ENCODE results near the gene BCKDK. TPM values are rescaled to one million over a fixed set of nuclear protein-coding genes. Genes with fewer than 3 reads are reported as not detected.

The BCKDK gene
- total and polyA plus RNA-seq, 2 of the 13 experiments (the other 11 are each of a cell fraction or from before 2014, with no cell fraction given), result 24.9 to 42.6 TPM

DNA sequence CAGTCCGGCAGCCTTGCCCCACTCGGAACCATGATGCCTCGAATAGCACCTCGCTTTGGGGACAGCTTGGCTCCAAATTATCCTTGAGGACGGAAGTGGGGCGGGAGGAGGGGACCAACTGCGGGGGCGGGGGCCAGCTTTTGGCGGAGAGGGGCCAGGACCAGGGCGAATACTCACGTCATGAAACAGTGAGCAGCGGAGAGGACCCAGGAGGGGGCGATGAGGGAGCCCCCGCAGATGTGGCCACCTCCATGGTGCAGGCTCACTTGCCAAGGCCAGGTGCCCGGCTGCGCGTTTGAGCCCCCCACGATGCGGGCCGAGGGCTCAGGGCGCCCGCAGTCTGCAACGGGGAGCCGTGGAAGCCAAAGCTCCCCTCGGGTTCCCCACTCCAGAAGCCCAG lies 40.7 kb downstream of the BCKDK start (continued):
- TF ChIP-seq, protein P1, sequence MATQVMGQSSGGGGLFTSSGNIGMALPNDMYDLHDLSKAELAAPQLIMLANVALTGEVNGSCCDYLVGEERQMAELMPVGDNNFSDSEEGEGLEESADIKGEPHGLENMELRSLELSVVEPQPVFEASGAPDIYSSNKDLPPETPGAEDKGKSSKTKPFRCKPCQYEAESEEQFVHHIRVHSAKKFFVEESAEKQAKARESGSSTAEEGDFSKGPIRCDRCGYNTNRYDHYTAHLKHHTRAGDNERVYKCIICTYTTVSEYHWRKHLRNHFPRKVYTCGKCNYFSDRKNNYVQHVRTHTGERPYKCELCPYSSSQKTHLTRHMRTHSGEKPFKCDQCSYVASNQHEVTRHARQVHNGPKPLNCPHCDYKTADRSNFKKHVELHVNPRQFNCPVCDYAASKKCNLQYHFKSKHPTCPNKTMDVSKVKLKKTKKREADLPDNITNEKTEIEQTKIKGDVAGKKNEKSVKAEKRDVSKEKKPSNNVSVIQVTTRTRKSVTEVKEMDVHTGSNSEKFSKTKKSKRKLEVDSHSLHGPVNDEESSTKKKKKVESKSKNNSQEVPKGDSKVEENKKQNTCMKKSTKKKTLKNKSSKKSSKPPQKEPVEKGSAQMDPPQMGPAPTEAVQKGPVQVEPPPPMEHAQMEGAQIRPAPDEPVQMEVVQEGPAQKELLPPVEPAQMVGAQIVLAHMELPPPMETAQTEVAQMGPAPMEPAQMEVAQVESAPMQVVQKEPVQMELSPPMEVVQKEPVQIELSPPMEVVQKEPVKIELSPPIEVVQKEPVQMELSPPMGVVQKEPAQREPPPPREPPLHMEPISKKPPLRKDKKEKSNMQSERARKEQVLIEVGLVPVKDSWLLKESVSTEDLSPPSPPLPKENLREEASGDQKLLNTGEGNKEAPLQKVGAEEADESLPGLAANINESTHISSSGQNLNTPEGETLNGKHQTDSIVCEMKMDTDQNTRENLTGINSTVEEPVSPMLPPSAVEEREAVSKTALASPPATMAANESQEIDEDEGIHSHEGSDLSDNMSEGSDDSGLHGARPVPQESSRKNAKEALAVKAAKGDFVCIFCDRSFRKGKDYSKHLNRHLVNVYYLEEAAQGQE (IDR thresholded peaks at IDR 0.05; ENCODE audit: borderline replicate concordance in 1 of 2, low read depth in 1 of 2, low read length in 2 of 2), result no peak
- TF ChIP-seq GZF1 (CRISPR knock-in tag; IDR thresholded peaks at IDR 0.05), result no peak
- TF ChIP-seq ZNF503 (CRISPR knock-in tag; IDR thresholded peaks at IDR 0.05), result no peak
- TF ChIP-seq ZNF281 (CRISPR knock-in tag; IDR thresholded peaks at IDR 0.05; ENCODE audit: borderline replicate concordance), result no peak
- TF ChIP-seq PHF5A (CRISPR knock-in tag; IDR thresholded peaks at IDR 0.05; ENCODE audit: low read depth, unreplicated experiment), result no peak
- no peak for TF ChIP-seq CTCF (CRISPR knock-in tag; IDR thresholded peaks at IDR 0.05)
- no peak for TF ChIP-seq MTF2 (CRISPR knock-in tag; IDR thresholded peaks at IDR 0.05; ENCODE audit: borderline replicate concordance)
- no peak for TF ChIP-seq RFX5 (IDR thresholded peaks at IDR 0.05; ENCODE audit: low read depth, low read length)
